HK-2 (cell line): Measurements from ENCODE around the gene ECI2.
"Not testable (repeated sequence)": the region's sequence is repeated elsewhere in the genome, so short reads cannot be mapped to it uniquely, and the experiment has no call there.

Source experiments
- DNase-seq: peaks from one replicate; pipeline ENCODE4 v3.0.0-alpha.2; 2018; ENCODE audit not compliant: unreplicated experiment

Gene ECI2

DNA sequence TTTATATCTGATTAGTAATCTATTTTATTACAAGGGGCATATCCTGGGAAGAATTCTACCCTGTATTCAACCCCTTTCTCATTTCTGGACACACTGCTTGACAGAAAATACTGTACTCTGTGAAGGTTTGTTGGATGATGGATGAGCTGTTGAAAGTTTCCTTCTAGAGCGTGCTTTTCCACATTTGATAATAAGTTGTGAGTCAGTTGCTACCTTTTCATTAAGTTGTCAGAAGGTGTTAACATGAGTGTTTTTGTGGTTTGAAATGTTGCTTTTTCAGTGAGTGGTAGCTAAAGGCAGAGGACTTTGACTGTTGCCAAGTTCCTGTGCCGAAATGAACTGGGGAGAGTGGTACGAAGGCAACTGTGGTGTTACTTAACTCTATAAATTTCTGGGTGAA is 3.9 kb upstream of the ECI2 start:
- DNase-seq, result no peak

DNA sequence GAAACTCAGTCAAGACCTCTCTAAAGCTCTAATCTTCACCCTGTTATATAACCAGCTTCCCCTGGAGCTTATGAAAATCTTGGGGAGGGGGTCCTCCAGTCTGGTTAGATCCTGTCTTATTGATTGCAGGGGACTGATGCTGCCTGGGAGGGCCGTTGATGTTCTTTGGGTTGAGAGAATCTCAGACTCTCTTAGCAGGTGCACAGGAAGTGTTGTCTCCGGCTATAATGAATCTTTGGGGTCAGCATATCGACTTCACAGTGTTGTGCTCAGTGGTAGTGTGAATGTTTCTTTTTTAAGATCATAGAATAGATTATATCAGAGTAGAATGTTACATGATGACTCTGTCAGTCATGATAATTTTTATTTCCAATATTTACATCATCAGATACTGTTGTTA is 2.8 kb upstream of the ECI2 start:
- no peak for DNase-seq

DNA sequence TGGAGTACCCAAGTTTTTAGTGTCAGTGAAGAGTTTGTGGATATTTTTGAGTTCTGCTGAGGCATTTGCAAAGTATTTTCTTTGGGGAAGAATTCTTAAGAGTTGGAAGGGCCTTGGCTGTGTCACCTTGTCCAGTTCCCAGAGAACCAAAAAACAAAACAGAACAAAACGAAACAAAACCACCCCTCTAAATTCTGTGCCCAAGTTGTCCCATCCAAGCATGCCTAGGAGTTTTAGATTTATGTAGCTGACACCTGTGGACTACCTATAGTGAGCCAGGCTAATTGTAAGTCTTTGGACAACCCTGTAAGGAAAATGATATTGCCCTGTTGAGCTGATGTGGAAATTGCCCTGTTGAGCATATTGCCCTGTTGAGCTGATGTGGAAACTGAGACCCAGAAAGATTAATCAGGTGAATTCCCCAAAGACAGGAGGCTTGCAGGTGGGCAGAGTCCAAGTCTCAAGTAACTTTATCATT is 1.0 kb upstream of the ECI2 start:
- no peak for DNase-seq

DNA sequence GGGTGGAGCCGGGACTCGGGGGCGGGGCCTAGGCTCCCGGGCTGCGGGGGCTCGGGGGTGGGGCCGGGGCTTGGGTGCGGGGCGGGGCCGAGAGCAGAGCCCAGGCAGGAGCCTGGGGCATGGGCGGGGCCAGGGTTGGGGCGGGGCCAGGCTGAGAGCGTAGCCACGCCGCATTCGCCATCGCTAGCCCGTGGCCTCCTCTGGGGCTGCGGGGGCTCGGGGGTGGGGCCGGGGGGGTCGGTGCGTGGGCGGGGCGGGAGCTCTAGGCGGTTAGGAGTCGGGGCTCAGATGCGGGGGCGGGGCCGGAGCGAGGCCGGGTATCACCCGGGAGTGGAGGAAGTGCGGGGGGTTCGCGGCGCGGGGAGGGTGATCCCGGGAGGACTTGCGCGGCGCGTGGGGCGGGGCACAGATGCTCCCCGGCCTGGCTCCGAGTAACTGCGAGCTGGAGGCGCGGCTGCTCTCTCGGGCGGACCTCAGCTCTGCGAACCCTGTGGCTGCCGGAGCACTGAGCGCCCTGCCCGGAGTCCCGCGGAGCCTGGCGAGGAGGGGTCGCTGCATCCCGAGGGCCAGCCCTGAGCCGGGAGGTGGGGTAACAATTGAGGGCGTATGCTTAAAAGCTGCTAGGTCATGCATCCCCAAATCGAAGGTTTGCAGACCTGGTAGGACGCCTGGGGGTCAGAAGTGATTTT is 434 bp upstream of the ECI2 start:
- peak; percentile 97 for DNase-seq

DNA sequence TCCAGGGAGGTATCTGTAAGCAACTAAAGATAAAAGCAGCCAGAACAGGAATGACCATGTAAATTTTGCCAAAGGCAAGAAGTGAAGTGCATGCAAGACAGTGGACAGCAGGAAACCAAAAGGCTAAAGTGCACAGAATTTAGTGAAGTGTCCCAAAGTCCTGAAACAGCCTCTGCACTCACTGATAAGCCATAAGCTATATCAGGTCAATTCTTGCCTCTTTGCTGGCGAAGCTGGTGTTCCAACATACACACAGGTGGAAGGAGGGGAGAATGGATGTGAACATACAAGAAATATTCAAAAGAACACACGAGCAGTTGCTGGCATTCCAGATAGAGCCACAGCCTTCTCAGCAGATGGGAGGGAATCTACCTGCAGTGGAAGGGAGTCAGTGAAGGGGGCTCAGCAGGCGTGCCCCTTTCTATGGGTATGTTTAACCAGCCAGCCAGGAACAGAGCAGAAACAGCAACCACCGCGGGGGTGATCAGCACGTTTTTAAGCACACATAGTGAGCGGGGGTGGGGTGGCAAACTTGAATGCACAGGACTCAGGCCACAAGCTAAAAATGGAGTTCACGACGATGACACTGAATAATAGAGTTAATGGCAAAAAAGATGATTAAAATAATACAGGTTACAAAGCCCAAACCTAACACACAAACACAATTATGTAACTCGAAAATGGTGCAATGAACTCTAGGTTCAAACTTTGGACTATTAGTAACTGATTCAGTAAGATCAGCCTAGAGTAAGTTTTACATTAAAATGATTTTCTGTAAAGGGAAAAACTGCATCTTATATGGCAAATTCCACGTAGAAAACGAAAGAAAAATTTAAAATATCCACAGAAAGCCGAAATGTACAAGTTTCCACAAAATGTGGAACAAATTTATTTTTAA is 1.2 kb downstream of the ECI2 start:
- peak; percentile 24 for DNase-seq

DNA sequence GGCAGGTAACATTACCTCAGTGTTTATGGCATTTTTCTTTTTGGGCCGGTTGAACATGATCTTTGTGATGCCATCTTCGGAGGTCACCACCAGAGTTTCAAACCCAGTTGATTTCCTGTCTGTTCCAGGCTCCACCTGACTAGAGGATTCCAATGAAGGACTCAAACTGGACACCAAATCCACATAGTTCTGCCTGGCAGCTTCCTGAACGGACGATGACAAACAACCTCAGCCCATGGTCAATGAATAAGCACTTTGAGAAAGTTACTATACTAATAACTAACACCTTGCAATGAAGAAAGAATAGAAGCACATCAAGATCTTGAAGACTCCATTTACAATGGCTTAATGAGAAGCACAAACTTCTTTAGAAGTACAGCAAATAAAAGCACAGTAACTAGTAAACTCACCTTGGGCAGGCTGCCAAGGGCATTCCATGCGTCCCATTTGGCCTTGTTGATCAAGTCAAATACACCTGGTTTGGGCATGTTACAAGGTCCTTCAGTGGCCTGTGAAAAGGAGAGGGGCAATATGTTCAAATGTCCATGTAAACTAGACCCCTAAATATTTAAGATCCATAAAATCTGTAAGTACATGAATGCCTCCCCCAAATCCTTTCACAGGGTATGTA is 4.9 kb downstream of the ECI2 start:
- no peak for DNase-seq

DNA sequence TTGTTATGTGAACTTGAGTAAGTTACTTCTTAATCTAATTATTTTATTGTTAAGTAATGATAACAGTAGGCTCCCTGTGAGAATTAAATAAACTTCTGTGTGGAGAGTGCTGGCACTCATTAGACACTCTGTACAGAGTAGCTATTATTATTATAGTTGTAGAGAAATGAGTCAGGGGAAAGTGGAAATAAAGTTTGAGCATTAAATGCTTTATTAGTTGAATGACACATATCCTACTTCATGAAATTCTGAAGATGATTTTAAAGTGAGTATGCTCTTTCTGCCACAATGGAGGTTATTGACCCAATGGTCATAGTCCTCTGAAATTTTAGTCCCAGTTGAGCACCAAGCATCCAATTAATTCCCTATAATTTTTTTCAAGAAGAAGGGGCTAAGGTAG is 5.9 kb downstream of the ECI2 start:
- no peak for DNase-seq

DNA sequence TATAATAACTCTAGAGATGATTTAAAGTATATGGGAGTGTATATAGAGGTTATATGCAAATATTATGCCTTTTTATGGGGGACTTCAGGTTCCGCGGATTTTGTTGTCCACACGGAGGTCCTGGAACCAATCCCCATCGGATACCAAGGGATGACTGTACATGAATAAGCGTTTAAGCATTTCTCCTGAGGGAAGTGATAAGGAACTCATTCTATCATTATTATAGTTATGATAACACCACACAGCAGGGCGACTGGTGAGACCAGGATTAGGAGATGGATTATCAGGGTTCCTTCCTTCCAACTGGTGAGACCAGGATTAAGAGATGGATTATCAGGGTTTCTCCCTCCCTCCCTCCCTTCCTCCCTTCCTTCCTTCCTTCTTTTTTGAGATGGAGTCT is 6.6 kb downstream of the ECI2 start:
- no peak for DNase-seq

DNA sequence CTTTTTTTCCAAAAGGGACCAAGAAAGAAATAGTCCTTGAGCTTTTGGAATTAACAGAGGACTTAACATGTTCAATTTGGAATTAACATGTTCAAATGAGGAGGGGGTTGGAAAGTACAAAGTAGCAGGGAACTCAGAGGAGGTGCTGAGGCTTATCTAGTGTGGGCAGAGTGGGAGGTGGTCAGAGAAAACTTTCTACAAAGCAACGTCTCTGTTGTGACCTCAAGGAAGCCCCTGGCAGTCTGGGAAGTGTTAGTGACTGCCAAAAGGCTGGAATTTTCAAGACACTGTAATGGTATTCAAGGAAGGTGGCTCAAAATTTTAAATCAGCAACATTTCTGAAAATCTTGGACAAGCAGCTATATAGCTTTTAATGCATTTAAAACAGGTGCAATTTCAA is 7.3 kb downstream of the ECI2 start:
- no peak for DNase-seq

DNA sequence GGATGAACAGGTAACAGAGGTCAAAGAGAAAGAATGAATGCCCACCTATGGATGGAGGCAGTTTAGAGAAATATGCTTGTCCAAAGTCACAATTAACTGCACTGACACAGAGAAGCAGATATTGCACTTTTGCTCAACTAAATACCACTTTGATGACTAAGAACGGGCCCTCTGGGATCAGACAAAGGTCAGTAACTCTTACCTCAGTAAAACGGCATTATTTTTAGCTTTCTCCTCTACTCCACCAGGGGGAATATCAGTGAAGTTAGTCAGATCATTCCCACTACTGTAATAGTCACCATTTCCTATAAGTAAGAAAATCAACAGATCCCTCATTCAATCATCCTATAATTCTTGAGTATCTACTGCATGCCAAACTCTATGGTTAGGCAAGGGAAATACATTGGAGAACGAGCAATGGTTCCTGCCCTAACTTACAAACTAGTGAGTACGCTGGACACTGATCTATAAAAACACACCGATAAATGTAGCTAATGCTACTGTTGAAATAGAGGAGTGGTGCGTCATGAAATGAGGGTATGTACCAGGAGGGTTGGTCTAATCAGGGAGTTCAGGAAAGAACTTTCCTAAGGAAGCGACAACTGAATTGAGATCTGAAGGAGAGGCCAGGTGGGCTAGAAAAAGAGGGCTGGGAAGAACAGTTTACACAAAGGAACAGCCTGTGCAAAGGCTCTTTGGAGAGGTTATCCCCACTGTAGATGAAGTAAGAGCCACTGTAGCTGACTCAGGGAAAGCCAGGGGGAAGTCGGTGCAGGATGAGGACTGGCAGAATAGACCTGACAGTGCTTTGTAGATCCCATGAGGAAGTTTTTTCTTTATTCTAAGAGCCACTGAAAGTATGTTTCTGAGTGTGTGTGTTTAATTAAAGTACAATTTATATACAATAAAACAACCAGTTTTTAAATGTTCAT is 9.2 kb downstream of the ECI2 start:
- peak; percentile 13 for DNase-seq

DNA sequence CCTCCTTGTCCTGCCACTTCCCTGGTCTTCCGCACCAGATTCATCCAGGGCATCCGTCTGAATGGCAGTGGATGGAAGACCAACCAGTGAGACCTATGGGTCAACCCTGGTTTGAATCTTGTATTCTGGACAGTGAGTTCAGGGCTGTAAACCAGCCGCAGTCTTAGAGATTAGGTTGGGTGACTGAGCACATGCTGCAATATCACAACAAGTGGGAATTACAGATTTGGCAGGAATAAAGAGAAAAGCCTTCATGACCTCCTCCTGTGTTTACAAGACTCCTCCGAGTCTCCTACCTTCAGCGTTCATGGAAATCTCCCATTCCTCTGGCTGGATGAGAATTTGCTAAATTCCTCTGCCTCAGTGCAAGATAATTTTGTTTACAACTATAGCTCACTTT is 9.9 kb downstream of the ECI2 start:
- no peak for DNase-seq

DNA sequence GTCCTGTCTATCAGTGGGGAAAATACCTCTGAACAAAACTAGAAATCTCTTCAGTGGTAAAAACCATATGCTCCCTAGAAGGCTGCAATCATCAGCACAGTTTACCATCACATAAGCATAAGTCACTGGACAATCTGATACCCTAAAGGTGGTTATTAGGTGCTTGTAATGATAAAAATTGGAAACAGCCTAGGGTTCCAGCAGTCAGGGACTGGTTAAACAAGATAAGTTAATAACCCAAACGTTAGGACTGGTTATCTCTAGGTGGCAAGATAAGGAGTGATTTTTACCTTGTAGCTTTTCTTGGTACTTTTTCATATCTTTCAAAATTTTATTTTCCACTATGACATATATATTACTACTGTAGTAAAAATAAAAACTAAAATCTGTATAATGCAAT is 11.0 kb downstream of the ECI2 start:
- no peak for DNase-seq

DNA sequence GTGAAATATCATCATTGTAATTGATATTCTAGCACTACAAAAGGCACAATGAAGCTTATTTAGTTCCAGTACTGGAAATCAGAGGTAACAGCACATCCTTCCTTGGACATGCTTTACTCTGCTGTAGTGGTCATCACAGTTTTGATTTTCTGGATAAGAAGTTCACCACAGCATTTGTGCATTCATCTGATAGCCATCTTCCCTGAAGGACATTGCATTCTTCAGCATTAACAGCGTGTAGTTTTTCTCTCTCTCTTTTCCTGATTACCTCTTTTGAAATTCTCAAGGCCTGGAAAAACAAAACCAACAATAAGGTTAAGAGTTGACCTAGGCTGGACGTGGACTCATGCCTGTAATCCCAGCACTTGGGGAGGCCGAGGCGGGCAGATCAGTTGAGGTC is 19.6 kb downstream of the ECI2 start:
- DNase-seq, result no peak

DNA sequence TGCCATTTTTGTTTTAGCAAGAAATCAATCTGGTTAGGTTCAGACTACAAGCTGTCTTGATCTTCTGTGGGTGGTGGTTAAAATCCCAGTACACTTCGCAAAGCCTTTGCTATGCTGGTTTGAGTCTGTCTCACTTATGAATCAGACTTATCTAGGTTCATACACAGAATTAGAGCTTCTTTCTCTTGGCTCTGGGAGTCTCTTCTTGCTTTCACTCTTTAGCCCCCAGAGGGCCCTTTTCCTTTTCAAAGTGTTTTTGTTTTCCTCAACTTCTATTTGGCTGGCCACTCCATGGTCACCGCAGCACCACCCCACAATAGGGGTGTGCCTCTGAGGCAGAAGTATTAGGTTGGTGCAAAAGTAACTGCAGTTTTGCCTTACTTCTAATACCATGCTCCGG is 21.3 kb downstream of the ECI2 start:
- DNase-seq, result no peak

DNA sequence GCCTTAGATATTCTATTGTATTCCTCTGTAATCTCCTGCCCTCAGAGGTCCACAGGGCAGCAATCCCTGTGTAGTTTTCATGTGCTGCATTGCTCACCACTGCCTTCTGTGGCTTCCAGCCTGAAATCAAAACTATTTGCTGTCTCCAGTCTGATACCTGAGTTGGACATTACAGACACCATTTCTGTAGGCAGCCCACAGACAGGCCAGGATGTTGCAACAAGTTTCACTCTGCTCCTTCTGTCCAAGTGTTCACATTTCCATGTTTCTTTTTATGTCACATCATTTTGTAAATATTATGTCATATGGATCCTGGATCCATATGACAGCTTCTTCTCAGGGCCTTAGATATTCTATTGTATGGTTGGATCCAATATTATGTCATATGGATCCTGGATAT is 21.7 kb downstream of the ECI2 start:
- DNase-seq, result no peak

DNA sequence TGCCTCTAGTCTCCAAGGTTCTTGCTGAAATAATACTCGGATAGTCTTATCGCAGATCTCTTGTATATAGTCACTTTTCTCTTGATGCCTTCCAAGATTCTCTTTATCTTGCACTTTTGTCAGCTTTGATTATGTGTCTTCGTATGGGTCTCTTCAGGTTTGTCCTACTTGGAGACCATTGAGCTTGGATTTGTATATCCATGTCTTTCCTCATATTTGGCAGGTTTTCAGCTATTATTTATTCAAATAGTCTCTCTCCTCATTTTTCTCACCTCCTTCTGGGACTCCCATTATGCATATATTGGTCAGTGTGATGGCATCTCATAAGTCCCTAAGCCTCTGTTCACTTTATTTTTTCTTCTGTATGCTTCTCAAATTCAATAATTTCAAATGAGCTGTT is 23.0 kb downstream of the ECI2 start:
- no peak for DNase-seq

DNA sequence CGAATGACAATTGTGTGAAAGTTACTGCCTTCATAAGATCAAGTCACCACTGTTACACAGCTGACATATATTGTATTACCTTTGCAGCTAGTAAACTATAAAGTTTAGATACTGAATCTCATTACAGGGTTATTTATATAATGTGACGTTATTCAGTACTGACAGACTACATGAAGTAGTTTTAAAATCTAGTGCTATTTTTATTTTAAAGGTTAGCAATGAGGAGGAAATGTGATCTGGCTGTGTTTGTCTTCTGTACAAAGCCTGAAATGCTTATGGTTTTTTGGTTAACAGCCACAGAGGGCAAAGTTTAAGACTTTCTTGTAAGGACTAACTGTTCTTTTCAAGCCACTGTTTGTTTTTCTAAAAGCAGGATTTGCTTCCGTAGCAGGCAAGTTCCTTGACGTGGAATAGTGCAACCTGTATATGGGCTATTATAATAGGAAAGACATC is 26.0 kb downstream of the ECI2 start:
- DNase-seq, result not testable (repeated sequence)

DNA sequence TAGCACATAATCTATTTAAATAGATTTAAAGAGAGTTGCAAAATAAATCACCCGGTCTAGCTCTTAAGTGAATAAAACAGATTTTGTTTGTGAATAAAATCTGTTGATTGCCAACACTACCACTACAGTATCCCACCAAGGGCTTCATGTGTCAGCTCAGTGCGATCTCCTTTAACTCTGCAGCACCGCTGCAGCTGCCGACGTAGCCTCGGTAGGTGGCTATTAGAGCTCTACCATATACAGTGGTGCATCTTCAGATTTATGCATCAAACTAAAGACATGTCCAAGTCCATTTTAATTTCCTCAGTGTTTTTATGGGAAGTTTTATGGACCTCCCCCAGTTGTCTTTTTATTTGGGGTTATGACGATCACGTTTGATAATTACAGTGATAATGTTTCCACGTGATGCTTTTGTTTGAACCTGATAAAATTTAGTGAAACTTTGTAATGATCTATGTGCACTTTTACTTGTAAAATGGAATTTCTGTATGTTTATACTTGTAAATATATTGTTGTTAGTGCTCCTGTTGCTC is 26.7 kb downstream of the ECI2 start:
- no peak for DNase-seq

DNA sequence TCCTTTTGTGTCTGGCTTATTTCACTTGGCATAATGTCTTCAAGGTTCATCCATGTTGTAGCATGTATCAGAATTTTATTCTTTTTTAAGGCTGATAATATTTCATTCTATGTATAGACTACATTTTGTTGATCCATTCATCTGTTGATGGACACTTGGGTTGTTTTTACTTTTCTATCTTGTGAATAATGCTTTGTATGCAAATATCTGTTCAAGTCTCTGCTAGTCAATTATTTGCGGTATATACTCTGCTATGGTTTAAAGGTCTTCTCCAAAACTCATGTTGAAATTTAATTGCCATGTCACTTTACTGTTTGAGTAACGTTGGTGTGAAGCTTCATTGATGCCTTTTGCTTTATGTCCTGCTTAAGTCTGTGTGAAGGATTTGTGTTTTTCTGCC is 27.5 kb downstream of the ECI2 start:
- DNase-seq, result no peak

DNA sequence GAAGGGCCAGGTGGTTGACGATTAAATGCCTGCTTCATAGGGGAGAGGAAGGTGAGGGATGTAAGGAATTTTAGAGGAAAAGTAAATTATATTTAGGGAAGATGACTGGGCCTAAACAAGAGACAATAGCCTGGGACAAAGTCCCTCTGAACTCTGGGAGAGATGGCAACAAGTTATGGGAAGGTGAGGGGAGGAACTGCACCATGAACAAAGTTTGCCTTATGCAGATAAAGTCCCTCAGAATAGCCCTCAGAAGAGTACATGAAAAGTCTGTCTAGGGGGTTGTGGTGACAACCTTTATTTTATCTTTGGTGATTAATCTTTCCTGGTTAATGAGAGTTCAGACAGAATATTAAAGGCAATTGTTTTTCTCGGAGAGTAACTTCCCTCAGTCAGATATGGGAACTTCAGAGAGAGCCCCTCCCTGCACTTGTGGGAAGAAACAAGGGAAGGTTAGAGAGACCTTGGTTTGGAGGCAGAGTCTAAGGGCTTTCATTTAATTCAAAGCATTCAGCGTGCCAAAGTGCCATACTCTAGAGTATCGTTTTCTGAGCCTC is 29.3 kb downstream of the ECI2 start:
- no peak for DNase-seq

DNA sequence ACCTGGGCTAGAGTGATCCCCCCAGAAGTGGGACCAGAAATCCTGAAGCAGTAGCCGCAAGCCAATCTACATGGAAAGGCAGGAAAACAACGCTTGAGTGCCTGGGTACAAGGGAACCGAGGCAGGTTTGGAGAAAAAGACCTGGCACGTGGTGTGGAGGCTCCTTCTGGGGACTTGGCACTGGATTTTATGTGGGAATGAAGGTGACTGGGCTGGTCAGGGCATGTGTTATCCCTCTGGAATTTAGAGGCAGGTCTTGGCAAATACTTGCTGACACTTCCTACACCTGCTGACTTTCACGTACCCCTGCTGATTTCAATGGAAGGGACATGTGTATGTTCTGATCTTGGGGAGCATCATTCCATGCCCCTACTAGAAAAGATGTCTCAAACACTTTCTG is 31.4 kb downstream of the ECI2 start:
- DNase-seq, result no peak
